ENCODE results near the gene ANO2.

GRCh38 chr12:5730962-5731361 is 214.1 kb downstream of the ANO2 start:
- TF ChIP-seq EP300 (IDR thresholded peaks at IDR 0.05) (no peak), POLR2AphosphoS5 (IDR thresholded peaks at IDR 0.05) (no peak), POLR2A (IDR thresholded peaks at IDR 0.05; ENCODE audit: low read depth) (no peak)
- TF ChIP-seq, protein P1, sequence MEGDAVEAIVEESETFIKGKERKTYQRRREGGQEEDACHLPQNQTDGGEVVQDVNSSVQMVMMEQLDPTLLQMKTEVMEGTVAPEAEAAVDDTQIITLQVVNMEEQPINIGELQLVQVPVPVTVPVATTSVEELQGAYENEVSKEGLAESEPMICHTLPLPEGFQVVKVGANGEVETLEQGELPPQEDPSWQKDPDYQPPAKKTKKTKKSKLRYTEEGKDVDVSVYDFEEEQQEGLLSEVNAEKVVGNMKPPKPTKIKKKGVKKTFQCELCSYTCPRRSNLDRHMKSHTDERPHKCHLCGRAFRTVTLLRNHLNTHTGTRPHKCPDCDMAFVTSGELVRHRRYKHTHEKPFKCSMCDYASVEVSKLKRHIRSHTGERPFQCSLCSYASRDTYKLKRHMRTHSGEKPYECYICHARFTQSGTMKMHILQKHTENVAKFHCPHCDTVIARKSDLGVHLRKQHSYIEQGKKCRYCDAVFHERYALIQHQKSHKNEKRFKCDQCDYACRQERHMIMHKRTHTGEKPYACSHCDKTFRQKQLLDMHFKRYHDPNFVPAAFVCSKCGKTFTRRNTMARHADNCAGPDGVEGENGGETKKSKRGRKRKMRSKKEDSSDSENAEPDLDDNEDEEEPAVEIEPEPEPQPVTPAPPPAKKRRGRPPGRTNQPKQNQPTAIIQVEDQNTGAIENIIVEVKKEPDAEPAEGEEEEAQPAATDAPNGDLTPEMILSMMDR (IDR thresholded peaks at IDR 0.05) = no peak
